Keratinocyte (primary cell): ENCODE results near the gene CCDC171. TPM values are rescaled to one million over a fixed set of nuclear protein-coding genes. Genes with fewer than 3 reads are reported as not detected.

Experiments used
- DNase-seq: peaks from one replicate; pipeline ENCODE4 v3.0.0-alpha.2; 2011; ENCODE audit warnings: low read depth, missing footprints, low spot score
- FAIRE-seq: peaks from 2 replicates; lab custom pipeline; 2011; peaks lifted over from hg19 to GRCh38; lab: Jason Lieb, UNC
- H2AFZ ChIP-seq: 2 replicates; pipeline ENCODE4 v1.6.0; 2012; ENCODE audit warnings: low read length, control low read depth, inconsistent platforms; ENCODE audit not compliant: control insufficient read depth
- H3K27ac ChIP-seq: 2 replicates; pipeline ENCODE4 v1.5.1; 2011; ENCODE audit warnings: low read length; ENCODE audit not compliant: control insufficient read depth, insufficient read depth
- H3K27me3 ChIP-seq: 3 replicates; pipeline ENCODE4 v1.6.0; 2011; ENCODE audit warnings: low read length; ENCODE audit not compliant: control insufficient read depth, insufficient read depth; ENCODE audit errors: extremely low read depth
- H3K36me3 ChIP-seq, 2 experiments: 2 replicates in 1 of 2; 3 replicates in 1 of 2; pipeline ENCODE4 v1.5.1; 2011; ENCODE audit warnings: low read length in 2 of 2, mild to moderate bottlenecking in 1 of 2; ENCODE audit not compliant: control insufficient read depth in 2 of 2, insufficient read depth in 2 of 2; ENCODE audit errors: extremely low read depth in 1 of 2
- H3K4me1 ChIP-seq: 3 replicates; pipeline ENCODE4 v1.5.1; 2011; ENCODE audit warnings: low read length; ENCODE audit not compliant: control insufficient read depth, insufficient read depth; ENCODE audit errors: extremely low read depth
- H3K4me2 ChIP-seq: 3 replicates; pipeline ENCODE4 v1.6.0; 2011; ENCODE audit warnings: low read depth, low read length; ENCODE audit not compliant: control insufficient read depth, insufficient read depth; ENCODE audit errors: extremely low read depth
- H3K4me3 ChIP-seq, 3 experiments: fragments of 200-600 bp in 1 of 3; sonication (generic) in 1 of 3; 2 replicates in 2 of 3; 3 replicates in 1 of 3; pipeline ENCODE4 v1.5.1; 2011 to 2016; ENCODE audit warnings: low read length in 3 of 3, mild to moderate bottlenecking in 3 of 3, control low read depth in 2 of 3, inconsistent platforms in 1 of 3, low read depth in 1 of 3, mixed read lengths in 1 of 3, mixed run types in 1 of 3, moderate library complexity in 1 of 3; ENCODE audit not compliant: control insufficient read depth in 2 of 3, insufficient read depth in 2 of 3; ENCODE audit errors: extremely low read depth in 1 of 3
- H3K79me2 ChIP-seq: 2 replicates; pipeline ENCODE4 v1.6.0; 2012; ENCODE audit warnings: low read length; ENCODE audit not compliant: control insufficient read depth, insufficient read depth
- H3K9ac ChIP-seq: 3 replicates; pipeline ENCODE4 v1.6.0; 2011; ENCODE audit warnings: low read length; ENCODE audit not compliant: control insufficient read depth, insufficient read depth; ENCODE audit errors: extremely low read depth
- H3K9me1 ChIP-seq: 3 replicates; pipeline ENCODE4 v1.6.0; 2011; ENCODE audit warnings: low read length; ENCODE audit not compliant: control insufficient read depth, insufficient read depth; ENCODE audit errors: extremely low read depth
- H3K9me3 ChIP-seq: 2 replicates; pipeline ENCODE4 v1.5.1; 2012; ENCODE audit warnings: low read depth, low read length; ENCODE audit not compliant: control insufficient read depth
- H4K20me1 ChIP-seq: 3 replicates; pipeline ENCODE4 v1.6.0; 2011; ENCODE audit warnings: low read length; ENCODE audit not compliant: control insufficient read depth, insufficient read depth; ENCODE audit errors: extremely low read depth
- EZH2 ChIP-seq: IDR thresholded peaks from one replicate; pipeline ENCODE4 v1.6.1; 2012; ENCODE audit warnings: inconsistent platforms, mild to moderate bottlenecking, low read length, moderate library complexity
- dilution Hi-C: fragments of 300-500 bp; cut with MboI; formaldehyde crosslinking; loops from one replicate; pipeline ENCODE4 v1.7.0; 2020; ENCODE audit warnings: low sequenced_read_pairs; ENCODE audit not compliant: extremely low pct_ligation_motif_present
- polyA plus RNA-seq, 5 experiments: library from polyadenylated mRNA; depleted of rRNA in 3 of 5; stranded (reverse) in 3 of 5; stranded (forward) in 1 of 5; unstranded in 1 of 5; fragments of >200 nt; gene quantifications; 1 replicate in 1 of 5; 2 replicates in 3 of 5; 3 replicates in 1 of 5; pipeline versions ENCODE4 v1.2.1 to v1.2.3, GENCODE V29; 2011 to 2012; ENCODE audit warnings: missing spikeins in 2 of 5, low read depth in 1 of 5, low replicate concordance in 1 of 5
- TF ChIP-seq, protein P1 (sequence below), 3 experiments: IDR thresholded peaks in 1 of 3; conservative IDR thresholded peaks in 1 of 3; optimal IDR thresholded peaks in 1 of 3; 2 replicates in 2 of 3; 3 replicates in 1 of 3; pipeline versions ENCODE3 to v1.5.1; 2011; ENCODE audit warnings: low read length in 3 of 3, mild to moderate bottlenecking in 3 of 3, moderate library complexity in 2 of 3, control low read depth in 1 of 3, inconsistent platforms in 1 of 3; ENCODE audit not compliant: insufficient read depth in 2 of 3; ENCODE audit errors: extremely low read depth in 1 of 3

CCDC171 gene
- polyA plus RNA-seq, 1 donor (not counting 4 experiments of a cell fraction or from before 2014, with no cell fraction given): 0.46 TPM

DNA sequence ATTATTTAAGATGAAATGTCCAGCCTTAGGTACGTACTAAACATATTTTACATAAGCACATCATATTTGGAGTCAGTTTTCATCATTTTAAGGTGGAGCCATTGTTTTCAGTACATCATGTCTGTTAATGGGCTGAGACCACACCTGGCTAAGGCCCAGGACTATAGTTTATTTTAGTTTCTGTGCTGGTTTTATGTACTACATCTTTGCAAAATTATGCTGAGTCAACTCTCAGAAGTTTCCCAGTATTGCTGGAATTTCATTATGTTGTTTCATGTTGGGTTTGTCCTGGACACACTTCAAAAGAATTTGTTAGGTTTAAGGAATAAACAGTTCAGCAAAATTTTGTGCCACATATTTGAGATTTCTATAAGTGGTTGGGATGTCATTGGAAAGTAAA, 171.2 kb downstream of the CCDC171 start:
- TF ChIP-seq EZH2: no peak
- DNase-seq (no peak), FAIRE-seq (no peak)
- Histone ChIP-seq H3K79me2 (no peaks in the 10 kb centered on the region), H2AFZ (no peak overlapping the region), H3K4me3 (no peak overlapping the region), H3K9me1 (no peaks in the 10 kb centered on the region), H4K20me1 (no peaks in the 10 kb centered on the region), H3K27me3 (no peaks in the 10 kb centered on the region), H3K27ac (no peak overlapping the region), H3K4me2 (no peak overlapping the region), H3K4me1 (no peaks in the 10 kb centered on the region), H3K9me3 (no peaks in the 10 kb centered on the region), H3K36me3 (no peaks in the 10 kb centered on the region), H3K9ac (no peak overlapping the region)
- dilution Hi-C loops: no loop called here

DNA sequence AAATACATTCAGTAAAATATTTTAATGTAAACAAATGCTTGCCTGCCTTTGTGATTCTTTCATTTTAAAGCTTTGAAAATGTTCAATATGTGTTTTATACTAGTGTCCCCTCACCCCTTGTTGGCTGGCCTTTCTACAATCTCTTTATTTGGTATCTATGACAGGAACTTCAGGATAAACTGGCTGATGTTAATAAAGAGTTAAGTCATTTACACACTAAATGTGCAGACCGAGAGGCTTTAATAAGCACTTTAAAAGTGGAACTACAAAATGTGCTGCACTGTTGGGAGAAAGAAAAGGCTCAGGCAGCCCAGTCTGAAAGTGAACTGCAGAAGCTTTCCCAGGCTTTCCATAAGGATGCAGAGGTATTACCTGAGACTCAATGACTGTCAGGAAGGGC, 171.8 kb downstream of the CCDC171 start:
- Histone ChIP-seq H2AFZ (no peak overlapping the region), H3K4me3 (no peak overlapping the region), H4K20me1 (no peaks in the 10 kb centered on the region), H3K27ac (no peak overlapping the region), H3K9ac (no peak overlapping the region), H3K79me2 (no peaks in the 10 kb centered on the region), H3K27me3 (no peaks in the 10 kb centered on the region), H3K36me3 (no peaks in the 10 kb centered on the region), H3K4me1 (no peaks in the 10 kb centered on the region), H3K9me3 (no peaks in the 10 kb centered on the region), H3K9me1 (no peaks in the 10 kb centered on the region), H3K4me2 (no peak overlapping the region)
- FAIRE-seq (no peak), DNase-seq (no peak)
- dilution Hi-C loops: no loop called here
- TF ChIP-seq, protein P1, sequence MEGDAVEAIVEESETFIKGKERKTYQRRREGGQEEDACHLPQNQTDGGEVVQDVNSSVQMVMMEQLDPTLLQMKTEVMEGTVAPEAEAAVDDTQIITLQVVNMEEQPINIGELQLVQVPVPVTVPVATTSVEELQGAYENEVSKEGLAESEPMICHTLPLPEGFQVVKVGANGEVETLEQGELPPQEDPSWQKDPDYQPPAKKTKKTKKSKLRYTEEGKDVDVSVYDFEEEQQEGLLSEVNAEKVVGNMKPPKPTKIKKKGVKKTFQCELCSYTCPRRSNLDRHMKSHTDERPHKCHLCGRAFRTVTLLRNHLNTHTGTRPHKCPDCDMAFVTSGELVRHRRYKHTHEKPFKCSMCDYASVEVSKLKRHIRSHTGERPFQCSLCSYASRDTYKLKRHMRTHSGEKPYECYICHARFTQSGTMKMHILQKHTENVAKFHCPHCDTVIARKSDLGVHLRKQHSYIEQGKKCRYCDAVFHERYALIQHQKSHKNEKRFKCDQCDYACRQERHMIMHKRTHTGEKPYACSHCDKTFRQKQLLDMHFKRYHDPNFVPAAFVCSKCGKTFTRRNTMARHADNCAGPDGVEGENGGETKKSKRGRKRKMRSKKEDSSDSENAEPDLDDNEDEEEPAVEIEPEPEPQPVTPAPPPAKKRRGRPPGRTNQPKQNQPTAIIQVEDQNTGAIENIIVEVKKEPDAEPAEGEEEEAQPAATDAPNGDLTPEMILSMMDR (optimal IDR thresholded peaks at IDR 0.05 in 1 of 3, IDR thresholded peaks at IDR 0.05 in 1 of 3, conservative IDR thresholded peaks at IDR 0.05 in 1 of 3; ENCODE audit: extremely low read depth in 1 of 3, insufficient read depth in 2 of 3, low read length in 3 of 3): no peak
- TF ChIP-seq EZH2: no peak

DNA sequence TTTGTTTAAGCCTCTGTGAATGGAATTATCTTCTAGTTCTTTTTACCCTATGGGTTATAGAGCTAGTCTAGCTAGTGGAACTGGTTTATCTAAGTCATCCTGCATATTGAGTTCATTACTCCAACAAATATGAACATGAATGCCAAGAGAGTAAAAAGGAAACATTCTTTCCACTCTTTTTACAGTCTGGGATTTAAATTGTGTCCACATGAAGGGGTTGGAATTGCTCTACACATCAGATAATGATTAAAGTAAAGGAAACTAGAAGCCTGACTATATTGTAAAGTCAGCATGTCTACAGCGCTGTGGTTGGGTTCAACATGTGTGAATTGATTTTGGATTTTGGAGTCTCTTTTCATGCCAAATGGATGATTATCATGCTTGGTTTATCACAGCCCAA, 173.1 kb downstream of the CCDC171 start:
- no peak for TF ChIP-seq EZH2
- TF ChIP-seq, protein P1 (optimal IDR thresholded peaks at IDR 0.05 in 1 of 3, IDR thresholded peaks at IDR 0.05 in 1 of 3, conservative IDR thresholded peaks at IDR 0.05 in 1 of 3; ENCODE audit: extremely low read depth in 1 of 3, insufficient read depth in 2 of 3, low read length in 3 of 3): no peak
- no peak overlapping the region for H3K4me2 ChIP-seq
- H3K4me3 ChIP-seq: no peak overlapping the region
- no peak for DNase-seq
- dilution Hi-C loops: no loop called here
- FAIRE-seq: no peak
- no peaks in the 10 kb centered on the region for H3K27me3 ChIP-seq
- no peaks in the 10 kb centered on the region for H4K20me1 ChIP-seq
- H3K79me2 ChIP-seq: no peaks in the 10 kb centered on the region
- H3K36me3 ChIP-seq: no peaks in the 10 kb centered on the region
- H3K27ac ChIP-seq: no peak overlapping the region
- no peaks in the 10 kb centered on the region for H3K9me3 ChIP-seq
- H3K4me1 ChIP-seq: no peaks in the 10 kb centered on the region
- no peak overlapping the region for H2AFZ ChIP-seq
- no peaks in the 10 kb centered on the region for H3K9me1 ChIP-seq
- H3K9ac ChIP-seq: no peak overlapping the region
